Erythroblast (primary cell): ENCODE results near the gene PGK1.
"Not testable (repeated sequence)": the region's sequence is repeated elsewhere in the genome, so short reads cannot be mapped to it uniquely, and the experiment has no call there.

Source experiments
- GATA1 ChIP-seq: IDR thresholded peaks from 2 replicates; pipeline ENCODE4 v1.6.1; 2011; ENCODE audit warnings: low read depth, mild to moderate bottlenecking, control low read depth, low read length, moderate library complexity
- POLR2A ChIP-seq: IDR thresholded peaks from 2 replicates; pipeline ENCODE4 v1.6.1; 2011; ENCODE audit warnings: mild to moderate bottlenecking, low read length

- not testable (repeated sequence) for TF ChIP-seq POLR2A, GATA1
Observed at GRCh38 chrX:78160711-78161110, 56.7 kb downstream of the PGK1 start.
